Upper lobe of right lung (tissue), 1 donor: ENCODE data around the gene GARS1. TPM values are rescaled to one million over a fixed set of nuclear protein-coding genes. Genes with fewer than 3 reads are reported as not detected.

ENCODE experiments used
- ATAC-seq: fragments of 200-7000 bp; cut with Tn5 transposase; one replicate; pipeline ENCODE4 v1.9.1; 2020; ENCODE audit warnings: mild to moderate bottlenecking, moderate library complexity
- DNase-seq: peaks from one replicate; pipeline ENCODE4 v3.0.0-alpha.2; 2020
- H3K27ac ChIP-seq: fragments of 200-600 bp; one replicate; pipeline ENCODE4 v1.8.0; 2022
- H3K27me3 ChIP-seq: fragments of 200-600 bp; one replicate; pipeline ENCODE4 v1.8.0; 2022; ENCODE audit warnings: mild to moderate bottlenecking
- H3K36me3 ChIP-seq: fragments of 200-600 bp; one replicate; pipeline ENCODE4 v1.8.0; 2022
- H3K4me1 ChIP-seq: fragments of 200-600 bp; one replicate; pipeline ENCODE4 v1.8.0; 2022
- H3K4me3 ChIP-seq: fragments of 200-600 bp; one replicate; pipeline ENCODE4 v1.8.0; 2022; ENCODE audit warnings: mild to moderate bottlenecking
- H3K9me3 ChIP-seq: fragments of 200-600 bp; one replicate; pipeline ENCODE4 v1.8.0; 2022
- CTCF ChIP-seq: fragments of 200-600 bp; IDR thresholded peaks from one replicate; pipeline ENCODE4 v1.8.0; 2022; ENCODE audit warnings: antibody characterized with exemption
- intact Hi-C: fragments of 100-400 bp; cut with DNase I; formaldehyde crosslinking; loops from one replicate; pipeline ENCODE4 v1.11.0; 2022
- total RNA-seq: library from RNA; stranded (reverse); fragmentation: NEBNext Ultra II Directional; extraction: Animal tissue kit (Norgen Biotek cat#: 25700); gene quantifications from one replicate; pipeline ENCODE4 v1.2.1, GENCODE V29; 2021
- donor health status: DM: no; HTN: yes; CAD: no; lungs with severe emphysema.

The GARS1 gene
- total RNA-seq, 1 donor from 2014 or later: 68.4 TPM

GRCh38 chr7:30552330-30552729, 42.3 kb upstream of the GARS1 start:
- no peak for DNase-seq
- ATAC-seq: no peak

GRCh38 chr7:30553141-30553540, 41.5 kb upstream of the GARS1 start:
- no peak for ATAC-seq
- H3K27ac ChIP-seq: no peak overlapping the region
- no peak for TF ChIP-seq CTCF
- no peak for DNase-seq
- H3K36me3 ChIP-seq: peaks cover 4% of the 10 kb centered on the region
- H3K27me3 ChIP-seq: no peaks in the 10 kb centered on the region
- H3K4me1 ChIP-seq: peaks cover 19% of the 10 kb centered on the region
- no peaks in the 10 kb centered on the region for H3K9me3 ChIP-seq
- intact Hi-C loops: no loop called here
- H3K4me3 ChIP-seq: no peak overlapping the region

More at GRCh38 chr7:30552330-30552729, 42.3 kb upstream of the GARS1 start:
- TF ChIP-seq CTCF: no peak
- H3K4me3 ChIP-seq: no peak overlapping the region
- no peak overlapping the region for H3K27ac ChIP-seq
- no peaks in the 10 kb centered on the region for H3K36me3 ChIP-seq
- intact Hi-C loops: no loop called here
- H3K4me1 ChIP-seq: peaks cover 19% of the 10 kb centered on the region
- no peaks in the 10 kb centered on the region for H3K27me3 ChIP-seq
- no peaks in the 10 kb centered on the region for H3K9me3 ChIP-seq

- Histone ChIP-seq H3K4me3 (no peak overlapping the region), H3K4me1 (peaks cover 19% of the 10 kb centered on the region), H3K36me3 (peaks cover 4% of the 10 kb centered on the region), H3K27ac (peak overlapping the region; percentile 21), H3K27me3 (no peaks in the 10 kb centered on the region), H3K9me3 (no peaks in the 10 kb centered on the region)
- no peak for ATAC-seq
- intact Hi-C loops: no loop called here
- DNase-seq: no peak
- no peak for TF ChIP-seq CTCF
Measured at GRCh38 chr7:30553546-30553945, 41.1 kb upstream of the GARS1 start.

- DNase-seq (no peak), ATAC-seq (no peak)
- H3K27me3 ChIP-seq: no peaks in the 10 kb centered on the region
- H3K9me3 ChIP-seq: no peaks in the 10 kb centered on the region
- H3K4me1 ChIP-seq: peaks cover 10% of the 10 kb centered on the region
- H3K27ac ChIP-seq: no peak overlapping the region
- no peak overlapping the region for H3K4me3 ChIP-seq
- intact Hi-C loops: no loop called here
- no peak for TF ChIP-seq CTCF
- H3K36me3 ChIP-seq: peaks cover 4% of the 10 kb centered on the region
Measured at GRCh38 chr7:30555525-30555924, 39.2 kb upstream of the GARS1 start.

DNA sequence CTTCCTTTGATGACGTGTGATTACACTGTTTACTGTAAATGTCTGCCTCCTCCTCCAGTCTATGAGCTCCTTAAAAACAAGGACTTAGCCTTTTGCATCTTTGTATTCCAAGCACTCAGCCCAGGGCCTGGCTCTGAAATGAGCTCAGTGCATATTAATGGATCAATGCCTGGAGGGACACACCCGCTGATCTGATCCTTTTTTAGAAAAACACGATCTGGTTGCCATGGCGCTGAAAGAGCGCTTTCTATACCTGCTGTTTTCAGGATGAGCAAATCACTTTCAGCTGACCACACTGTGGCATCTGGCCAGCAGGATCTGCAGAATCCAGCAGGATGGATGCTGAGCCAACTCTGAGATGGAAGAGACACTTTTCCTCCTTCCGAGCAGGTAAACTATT, 37.8 kb upstream of the GARS1 start:
- intact Hi-C loops: no loop called here
- no peak for TF ChIP-seq CTCF
- Histone ChIP-seq H3K9me3 (no peaks in the 10 kb centered on the region), H3K36me3 (peaks cover 10% of the 10 kb centered on the region), H3K27me3 (no peaks in the 10 kb centered on the region), H3K27ac (no peak overlapping the region), H3K4me3 (no peak overlapping the region), H3K4me1 (peaks cover 5% of the 10 kb centered on the region)
- no peak for ATAC-seq
- no peak for DNase-seq

DNA sequence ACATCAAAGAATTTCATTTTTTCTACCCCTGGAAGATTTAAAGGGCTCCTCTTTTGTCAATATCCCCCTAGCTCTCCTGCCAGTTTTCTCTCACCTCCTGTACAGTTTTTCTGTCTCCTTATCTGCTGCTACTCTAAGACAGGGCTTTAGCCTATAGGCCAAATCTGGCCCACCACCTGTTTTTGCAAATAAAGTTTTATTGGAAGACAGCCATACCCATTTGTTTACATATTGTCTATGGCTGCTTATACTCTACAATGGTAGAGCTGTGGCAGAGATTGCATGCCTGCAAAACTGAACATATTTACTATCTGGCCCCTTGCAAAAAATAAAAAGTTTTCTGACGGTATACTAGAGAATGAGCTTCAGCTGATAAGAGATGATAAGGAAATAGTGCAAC, 37.4 kb upstream of the GARS1 start:
- ATAC-seq (no peak), DNase-seq (no peak)
- Histone ChIP-seq H3K27ac (no peak overlapping the region), H3K36me3 (peaks cover 10% of the 10 kb centered on the region), H3K9me3 (no peaks in the 10 kb centered on the region), H3K4me3 (no peak overlapping the region), H3K4me1 (peaks cover 5% of the 10 kb centered on the region), H3K27me3 (no peaks in the 10 kb centered on the region)
- no peak for TF ChIP-seq CTCF
- intact Hi-C loops: no loop called here
